ENCODE data around the gene DSE. TPM values are rescaled to one million over a fixed set of nuclear protein-coding genes. Genes with fewer than 3 reads are reported as not detected.
A peak's percentile ranks its signal among the peaks of the same experiment; 100 is the strongest.

Gene DSE
- total and polyA plus RNA-seq, 2 experiments from 2014 or later = 12.7 to 28.1 TPM

DNA sequence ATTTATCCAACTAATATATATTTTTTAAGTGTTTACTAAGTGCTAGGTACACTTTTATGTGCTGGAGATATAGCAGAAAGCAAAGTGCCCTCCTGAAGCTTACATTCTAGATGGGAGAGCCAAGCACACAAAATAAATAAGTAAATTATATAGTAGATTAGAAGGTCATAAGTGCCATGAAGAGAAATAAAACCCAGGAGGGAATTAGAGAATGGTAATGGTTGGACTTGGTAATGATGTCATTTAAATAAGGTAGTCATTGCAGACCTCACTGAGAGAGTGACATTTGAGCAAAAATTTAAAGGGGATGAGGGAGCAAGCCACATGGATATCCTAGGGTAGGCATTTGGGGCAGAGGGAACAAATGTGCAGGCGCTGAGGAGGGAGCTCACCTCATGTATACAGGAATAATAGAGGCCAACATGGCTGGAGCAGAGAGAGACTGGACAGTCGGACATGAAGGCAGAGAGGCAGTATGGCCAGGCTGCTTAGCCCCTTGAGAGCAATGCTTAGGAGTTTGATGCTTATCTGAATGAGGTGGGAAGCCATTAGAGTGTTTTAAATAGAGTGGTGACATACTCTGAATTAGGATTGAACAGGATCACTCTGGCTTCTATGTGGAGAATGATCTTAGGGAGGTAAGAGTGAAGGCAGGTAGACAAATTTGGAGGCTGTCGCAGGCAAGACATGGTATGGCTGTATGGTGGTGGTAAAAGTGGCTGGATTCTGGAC is 14.1 kb downstream of the DSE start:
- H3K36me3 ChIP-seq = no peaks in the 10 kb centered on the region
- TF ChIP-seq, protein P1, sequence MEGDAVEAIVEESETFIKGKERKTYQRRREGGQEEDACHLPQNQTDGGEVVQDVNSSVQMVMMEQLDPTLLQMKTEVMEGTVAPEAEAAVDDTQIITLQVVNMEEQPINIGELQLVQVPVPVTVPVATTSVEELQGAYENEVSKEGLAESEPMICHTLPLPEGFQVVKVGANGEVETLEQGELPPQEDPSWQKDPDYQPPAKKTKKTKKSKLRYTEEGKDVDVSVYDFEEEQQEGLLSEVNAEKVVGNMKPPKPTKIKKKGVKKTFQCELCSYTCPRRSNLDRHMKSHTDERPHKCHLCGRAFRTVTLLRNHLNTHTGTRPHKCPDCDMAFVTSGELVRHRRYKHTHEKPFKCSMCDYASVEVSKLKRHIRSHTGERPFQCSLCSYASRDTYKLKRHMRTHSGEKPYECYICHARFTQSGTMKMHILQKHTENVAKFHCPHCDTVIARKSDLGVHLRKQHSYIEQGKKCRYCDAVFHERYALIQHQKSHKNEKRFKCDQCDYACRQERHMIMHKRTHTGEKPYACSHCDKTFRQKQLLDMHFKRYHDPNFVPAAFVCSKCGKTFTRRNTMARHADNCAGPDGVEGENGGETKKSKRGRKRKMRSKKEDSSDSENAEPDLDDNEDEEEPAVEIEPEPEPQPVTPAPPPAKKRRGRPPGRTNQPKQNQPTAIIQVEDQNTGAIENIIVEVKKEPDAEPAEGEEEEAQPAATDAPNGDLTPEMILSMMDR (IDR thresholded peaks at IDR 0.05; ENCODE audit: low read depth, low read length) = no peak
- H3K4me1 ChIP-seq (ENCODE audit: low read depth) = peaks cover 25% of the 10 kb centered on the region
- no peak overlapping the region for H3K4me3 ChIP-seq
- no peaks in the 10 kb centered on the region for H3K9me3 ChIP-seq (ENCODE audit: low read depth)
- peak in 1 of 2 donors; percentile 15 for DNase-seq (ENCODE audit: low read depth in 1 of 2, low spot score in 1 of 2)
- H3K27me3 ChIP-seq = no peaks in the 10 kb centered on the region
- no peak overlapping the region for H3K27ac ChIP-seq

DNA sequence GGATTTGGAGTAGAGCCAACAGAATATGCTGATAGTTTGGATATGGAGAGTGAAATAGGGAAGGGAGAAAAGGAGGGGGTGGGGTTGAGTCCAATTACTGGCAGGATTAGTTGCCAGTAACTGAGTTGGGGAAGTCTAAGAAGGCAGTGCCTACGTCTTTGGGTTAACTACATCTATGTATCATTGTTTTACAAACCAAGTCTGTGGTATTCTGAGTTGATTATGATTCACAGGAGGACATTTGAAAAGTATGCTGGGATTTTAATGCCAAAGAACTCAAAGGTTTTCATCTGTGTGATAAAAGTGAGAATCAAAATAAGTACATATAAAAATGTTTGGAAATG is 14.7 kb downstream of the DSE start:
- Histone ChIP-seq H3K4me1 (ENCODE audit: low read depth) (peaks cover 25% of the 10 kb centered on the region), H3K9me3 (ENCODE audit: low read depth) (no peaks in the 10 kb centered on the region), H3K4me3 (no peak overlapping the region), H3K27ac (no peak overlapping the region), H3K36me3 (no peaks in the 10 kb centered on the region), H3K27me3 (no peaks in the 10 kb centered on the region)
- TF ChIP-seq, protein P1 (IDR thresholded peaks at IDR 0.05; ENCODE audit: low read depth, low read length) = no peak
- peak in 1 of 2 donors; percentile 56 for DNase-seq (ENCODE audit: low read depth in 1 of 2, low spot score in 1 of 2)

DNA sequence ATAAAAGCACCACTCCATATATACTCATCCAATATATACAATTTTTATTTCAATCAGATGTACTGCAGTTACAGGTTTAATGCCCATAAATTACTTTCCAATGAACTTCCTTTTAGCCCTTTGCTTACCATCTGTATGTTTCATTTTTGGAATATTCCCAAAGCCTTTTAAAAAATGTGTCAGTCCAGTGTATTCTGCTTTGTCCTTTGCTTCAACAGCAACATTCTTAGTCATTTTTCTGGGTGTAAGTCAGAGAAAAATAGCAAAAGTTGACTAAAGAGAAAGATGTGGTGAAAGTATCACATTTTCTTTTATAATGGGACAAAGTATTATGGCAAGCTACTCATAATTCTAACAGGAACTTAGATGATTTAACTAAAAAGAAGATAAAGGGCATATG is 15.2 kb downstream of the DSE start:
- H3K36me3 ChIP-seq = no peaks in the 10 kb centered on the region
- H3K4me3 ChIP-seq = no peak overlapping the region
- no peaks in the 10 kb centered on the region for H3K9me3 ChIP-seq (ENCODE audit: low read depth)
- H3K4me1 ChIP-seq (ENCODE audit: low read depth) = peaks cover 25% of the 10 kb centered on the region
- TF ChIP-seq, protein P1 (IDR thresholded peaks at IDR 0.05; ENCODE audit: low read depth, low read length) = no peak
- no peak overlapping the region for H3K27ac ChIP-seq
- DNase-seq (ENCODE audit: low read depth in 1 of 2, low spot score in 1 of 2) = peak in 1 of 2 donors; percentile 21
- H3K27me3 ChIP-seq = no peaks in the 10 kb centered on the region

DNA sequence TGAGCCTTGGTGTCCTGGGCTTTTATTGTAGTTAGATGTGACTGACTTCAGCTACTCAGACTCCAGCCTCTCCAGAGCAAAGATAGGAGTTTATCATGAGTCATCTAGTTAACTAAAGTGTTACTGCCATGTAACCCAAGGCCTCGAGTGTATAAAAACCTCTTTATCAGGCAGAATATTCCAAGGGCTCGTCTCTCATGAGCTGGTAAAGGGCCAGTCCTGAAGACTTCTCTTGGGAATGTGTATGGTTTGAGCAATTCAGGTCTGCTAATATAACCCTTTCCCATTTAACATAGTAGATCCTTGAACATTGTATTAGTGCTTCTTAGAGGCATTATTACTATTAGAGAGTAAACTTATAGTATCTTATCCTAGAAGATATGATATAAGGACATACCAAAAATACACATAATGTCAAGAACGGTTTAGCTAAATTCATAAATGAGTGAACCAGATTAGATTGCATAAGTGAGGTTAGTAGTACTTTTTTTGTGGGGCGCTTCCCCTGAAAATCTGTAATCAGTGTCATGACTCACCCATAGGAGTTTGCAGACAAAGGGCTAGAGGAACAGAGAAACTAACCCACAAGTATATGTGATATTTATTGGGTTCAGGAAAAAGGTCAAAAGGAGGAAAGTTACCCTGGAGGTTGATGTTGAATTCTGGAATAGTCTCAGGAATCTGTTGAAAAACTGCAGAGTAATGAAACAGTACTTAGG is 16.0 kb downstream of the DSE start:
- Histone ChIP-seq H3K27me3 (no peaks in the 10 kb centered on the region), H3K36me3 (no peaks in the 10 kb centered on the region)
- TF ChIP-seq, protein P1 (IDR thresholded peaks at IDR 0.05; ENCODE audit: low read depth, low read length) = no peak

DNA sequence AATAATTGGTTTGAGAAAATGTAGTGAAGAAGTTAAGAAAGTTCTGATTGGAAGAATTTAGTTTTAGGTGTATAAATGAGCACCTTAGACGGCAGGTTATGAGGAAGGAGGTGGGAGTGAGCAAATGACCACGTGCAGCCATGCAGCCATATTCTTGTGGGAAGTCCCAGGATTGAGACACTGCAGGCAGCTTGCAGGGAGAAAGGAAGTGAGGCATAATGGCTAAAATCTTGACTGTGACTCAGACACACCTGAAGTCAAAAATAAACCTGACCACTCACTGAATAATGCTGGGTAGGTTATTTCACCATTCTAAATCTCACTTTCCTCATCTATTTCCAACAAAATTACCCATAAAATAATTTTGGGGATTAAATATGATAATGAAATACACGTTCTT is 16.6 kb downstream of the DSE start:
- TF ChIP-seq, protein P1 (IDR thresholded peaks at IDR 0.05; ENCODE audit: low read depth, low read length) = no peak
- Histone ChIP-seq H3K27me3 (no peaks in the 10 kb centered on the region), H3K27ac (no peak overlapping the region)

More for the DNA sequence above, 16.0 kb downstream of the DSE start:
- Histone ChIP-seq H3K4me1 (ENCODE audit: low read depth) (peaks cover 25% of the 10 kb centered on the region), H3K27ac (peak overlapping the region; percentile 31), H3K4me3 (no peak overlapping the region), H3K9me3 (ENCODE audit: low read depth) (no peaks in the 10 kb centered on the region)
- peak in 1 of 2 donors; percentile 70 for DNase-seq (ENCODE audit: low read depth in 1 of 2, low spot score in 1 of 2)

More for the DNA sequence above, 16.6 kb downstream of the DSE start:
- peaks cover 25% of the 10 kb centered on the region for H3K4me1 ChIP-seq (ENCODE audit: low read depth)
- no peak overlapping the region for H3K4me3 ChIP-seq
- no peaks in the 10 kb centered on the region for H3K36me3 ChIP-seq
- no peaks in the 10 kb centered on the region for H3K9me3 ChIP-seq (ENCODE audit: low read depth)
- peak in 1 of 2 donors; percentile 68 for DNase-seq (ENCODE audit: low read depth in 1 of 2, low spot score in 1 of 2)

Data from cardiac muscle cell (in vitro differentiated cells and primary cell).